ENCODE data around the gene OR5I1.

DNA sequence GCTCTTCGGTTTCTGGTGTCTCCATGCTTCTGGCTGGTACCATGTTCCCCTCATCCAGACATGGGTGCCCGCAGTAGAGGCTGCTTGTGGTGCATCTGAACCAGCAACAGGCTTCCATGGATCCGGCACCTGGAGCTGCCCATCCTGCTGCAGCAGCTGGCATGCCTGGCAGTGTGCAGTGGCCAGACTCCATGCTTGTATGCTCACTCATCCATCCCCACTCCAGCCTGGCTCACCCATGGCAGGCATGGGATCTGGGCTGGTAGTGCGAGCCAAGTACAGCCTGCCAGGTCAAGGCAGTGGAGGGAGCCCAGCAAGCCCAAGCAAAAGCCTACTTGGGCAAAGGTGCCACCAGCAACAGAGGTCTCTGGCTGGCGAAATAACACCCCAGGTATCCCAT, 15.7 kb downstream of the OR5I1 start:
- TF ChIP-seq, protein P1, sequence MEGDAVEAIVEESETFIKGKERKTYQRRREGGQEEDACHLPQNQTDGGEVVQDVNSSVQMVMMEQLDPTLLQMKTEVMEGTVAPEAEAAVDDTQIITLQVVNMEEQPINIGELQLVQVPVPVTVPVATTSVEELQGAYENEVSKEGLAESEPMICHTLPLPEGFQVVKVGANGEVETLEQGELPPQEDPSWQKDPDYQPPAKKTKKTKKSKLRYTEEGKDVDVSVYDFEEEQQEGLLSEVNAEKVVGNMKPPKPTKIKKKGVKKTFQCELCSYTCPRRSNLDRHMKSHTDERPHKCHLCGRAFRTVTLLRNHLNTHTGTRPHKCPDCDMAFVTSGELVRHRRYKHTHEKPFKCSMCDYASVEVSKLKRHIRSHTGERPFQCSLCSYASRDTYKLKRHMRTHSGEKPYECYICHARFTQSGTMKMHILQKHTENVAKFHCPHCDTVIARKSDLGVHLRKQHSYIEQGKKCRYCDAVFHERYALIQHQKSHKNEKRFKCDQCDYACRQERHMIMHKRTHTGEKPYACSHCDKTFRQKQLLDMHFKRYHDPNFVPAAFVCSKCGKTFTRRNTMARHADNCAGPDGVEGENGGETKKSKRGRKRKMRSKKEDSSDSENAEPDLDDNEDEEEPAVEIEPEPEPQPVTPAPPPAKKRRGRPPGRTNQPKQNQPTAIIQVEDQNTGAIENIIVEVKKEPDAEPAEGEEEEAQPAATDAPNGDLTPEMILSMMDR (IDR thresholded peaks at IDR 0.05; ENCODE audit: insufficient read depth, low read length): no peak
- TF ChIP-seq, protein P2, sequence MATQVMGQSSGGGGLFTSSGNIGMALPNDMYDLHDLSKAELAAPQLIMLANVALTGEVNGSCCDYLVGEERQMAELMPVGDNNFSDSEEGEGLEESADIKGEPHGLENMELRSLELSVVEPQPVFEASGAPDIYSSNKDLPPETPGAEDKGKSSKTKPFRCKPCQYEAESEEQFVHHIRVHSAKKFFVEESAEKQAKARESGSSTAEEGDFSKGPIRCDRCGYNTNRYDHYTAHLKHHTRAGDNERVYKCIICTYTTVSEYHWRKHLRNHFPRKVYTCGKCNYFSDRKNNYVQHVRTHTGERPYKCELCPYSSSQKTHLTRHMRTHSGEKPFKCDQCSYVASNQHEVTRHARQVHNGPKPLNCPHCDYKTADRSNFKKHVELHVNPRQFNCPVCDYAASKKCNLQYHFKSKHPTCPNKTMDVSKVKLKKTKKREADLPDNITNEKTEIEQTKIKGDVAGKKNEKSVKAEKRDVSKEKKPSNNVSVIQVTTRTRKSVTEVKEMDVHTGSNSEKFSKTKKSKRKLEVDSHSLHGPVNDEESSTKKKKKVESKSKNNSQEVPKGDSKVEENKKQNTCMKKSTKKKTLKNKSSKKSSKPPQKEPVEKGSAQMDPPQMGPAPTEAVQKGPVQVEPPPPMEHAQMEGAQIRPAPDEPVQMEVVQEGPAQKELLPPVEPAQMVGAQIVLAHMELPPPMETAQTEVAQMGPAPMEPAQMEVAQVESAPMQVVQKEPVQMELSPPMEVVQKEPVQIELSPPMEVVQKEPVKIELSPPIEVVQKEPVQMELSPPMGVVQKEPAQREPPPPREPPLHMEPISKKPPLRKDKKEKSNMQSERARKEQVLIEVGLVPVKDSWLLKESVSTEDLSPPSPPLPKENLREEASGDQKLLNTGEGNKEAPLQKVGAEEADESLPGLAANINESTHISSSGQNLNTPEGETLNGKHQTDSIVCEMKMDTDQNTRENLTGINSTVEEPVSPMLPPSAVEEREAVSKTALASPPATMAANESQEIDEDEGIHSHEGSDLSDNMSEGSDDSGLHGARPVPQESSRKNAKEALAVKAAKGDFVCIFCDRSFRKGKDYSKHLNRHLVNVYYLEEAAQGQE (IDR thresholded peaks at IDR 0.05; ENCODE audit: insufficient replicate concordance, low read depth): no peak
- TF ChIP-seq GABPA (IDR thresholded peaks at IDR 0.05; ENCODE audit: low read depth): no peak
- no peak for TF ChIP-seq POLR2AphosphoS5 (IDR thresholded peaks at IDR 0.05; ENCODE audit: low read depth)
- TF ChIP-seq SPI1 (IDR thresholded peaks at IDR 0.05; ENCODE audit: borderline replicate concordance, low read depth): no peak
